ENCODE measurements around the gene DPH5. TPM values are rescaled to one million over a fixed set of nuclear protein-coding genes. Genes with fewer than 3 reads are reported as not detected.

Gene DPH5
- total RNA-seq, 3 donors from 2014 or later, result 15.4 to 23.1 (median 22.3) TPM

DNA sequence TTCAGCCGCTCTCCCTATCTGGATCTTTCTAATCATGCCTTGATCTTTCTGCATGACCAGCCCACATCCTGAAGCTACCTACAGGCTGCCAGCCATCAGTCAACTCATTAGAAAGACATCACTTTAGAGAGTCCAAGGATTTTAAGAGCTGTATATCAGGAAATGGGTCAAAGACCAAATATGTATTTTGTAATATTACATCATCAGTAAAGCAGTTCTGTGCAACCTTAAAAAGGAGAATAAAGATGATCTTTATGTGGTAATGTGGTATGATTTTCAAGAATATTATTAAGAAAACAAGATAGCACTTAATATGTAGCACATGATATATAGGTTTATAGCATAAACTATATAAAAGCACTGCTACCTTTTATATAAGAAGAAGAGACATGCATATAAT, 82.1 kb downstream of the DPH5 start:
- TF ChIP-seq, protein P1, sequence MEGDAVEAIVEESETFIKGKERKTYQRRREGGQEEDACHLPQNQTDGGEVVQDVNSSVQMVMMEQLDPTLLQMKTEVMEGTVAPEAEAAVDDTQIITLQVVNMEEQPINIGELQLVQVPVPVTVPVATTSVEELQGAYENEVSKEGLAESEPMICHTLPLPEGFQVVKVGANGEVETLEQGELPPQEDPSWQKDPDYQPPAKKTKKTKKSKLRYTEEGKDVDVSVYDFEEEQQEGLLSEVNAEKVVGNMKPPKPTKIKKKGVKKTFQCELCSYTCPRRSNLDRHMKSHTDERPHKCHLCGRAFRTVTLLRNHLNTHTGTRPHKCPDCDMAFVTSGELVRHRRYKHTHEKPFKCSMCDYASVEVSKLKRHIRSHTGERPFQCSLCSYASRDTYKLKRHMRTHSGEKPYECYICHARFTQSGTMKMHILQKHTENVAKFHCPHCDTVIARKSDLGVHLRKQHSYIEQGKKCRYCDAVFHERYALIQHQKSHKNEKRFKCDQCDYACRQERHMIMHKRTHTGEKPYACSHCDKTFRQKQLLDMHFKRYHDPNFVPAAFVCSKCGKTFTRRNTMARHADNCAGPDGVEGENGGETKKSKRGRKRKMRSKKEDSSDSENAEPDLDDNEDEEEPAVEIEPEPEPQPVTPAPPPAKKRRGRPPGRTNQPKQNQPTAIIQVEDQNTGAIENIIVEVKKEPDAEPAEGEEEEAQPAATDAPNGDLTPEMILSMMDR (IDR thresholded peaks at IDR 0.05), result no peak
- Histone ChIP-seq H3K9me3 (no peaks in the 10 kb centered on the region), H3K4me1 (ENCODE audit: low read depth) (peaks cover under 1% of the 10 kb centered on the region), H3K36me3 (ENCODE audit: low read depth) (no peaks in the 10 kb centered on the region), H3K4me3 (no peak overlapping the region)
- ATAC-seq (no peak), DNase-seq (no peak)
- intact Hi-C loops (cut with DNase I, micrococcal nuclease), result no loop called here

DNA sequence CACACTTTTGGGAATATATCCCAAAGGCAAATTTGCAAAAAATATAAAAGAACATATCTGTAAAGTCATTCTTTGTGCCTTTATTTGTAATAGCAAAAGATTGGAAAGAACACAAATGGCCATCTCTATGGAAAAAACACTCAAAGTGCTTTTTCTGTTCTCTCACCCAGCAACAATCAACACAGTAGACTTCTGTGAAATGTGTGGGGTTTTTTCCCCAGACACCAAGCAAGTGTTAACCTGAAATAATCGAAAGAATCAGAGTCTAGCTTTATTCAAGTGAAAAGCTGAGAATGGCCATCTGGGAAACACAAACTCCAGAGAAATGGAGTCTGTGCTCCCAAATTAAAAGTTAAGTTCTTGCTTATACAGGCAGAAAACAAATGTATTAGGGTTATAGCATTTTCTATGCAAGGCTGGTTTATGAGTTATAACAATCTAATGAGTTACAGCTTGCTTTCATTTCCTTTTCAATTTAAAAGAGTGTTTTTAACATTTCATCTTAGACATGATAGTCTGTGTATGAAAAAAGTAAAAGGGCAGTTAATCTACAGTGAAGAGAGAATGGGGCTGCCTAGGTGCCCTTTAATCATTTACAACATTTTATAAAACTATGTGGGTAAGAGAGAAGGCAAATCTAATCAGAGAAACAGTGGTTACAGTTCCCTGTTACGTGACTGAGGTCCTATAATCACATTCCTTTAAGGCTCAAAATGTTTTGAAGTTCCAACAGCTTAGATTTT, 83.1 kb downstream of the DPH5 start:
- Histone ChIP-seq H3K4me1 (ENCODE audit: low read depth) (no peaks in the 10 kb centered on the region), H3K4me3 (no peak overlapping the region), H3K36me3 (ENCODE audit: low read depth) (no peaks in the 10 kb centered on the region), H3K9me3 (no peaks in the 10 kb centered on the region)
- DNase-seq (no peak), ATAC-seq (no peak)
- intact Hi-C loops (cut with DNase I, micrococcal nuclease), result no loop called here
- TF ChIP-seq, protein P1 (IDR thresholded peaks at IDR 0.05), result no peak

DNA sequence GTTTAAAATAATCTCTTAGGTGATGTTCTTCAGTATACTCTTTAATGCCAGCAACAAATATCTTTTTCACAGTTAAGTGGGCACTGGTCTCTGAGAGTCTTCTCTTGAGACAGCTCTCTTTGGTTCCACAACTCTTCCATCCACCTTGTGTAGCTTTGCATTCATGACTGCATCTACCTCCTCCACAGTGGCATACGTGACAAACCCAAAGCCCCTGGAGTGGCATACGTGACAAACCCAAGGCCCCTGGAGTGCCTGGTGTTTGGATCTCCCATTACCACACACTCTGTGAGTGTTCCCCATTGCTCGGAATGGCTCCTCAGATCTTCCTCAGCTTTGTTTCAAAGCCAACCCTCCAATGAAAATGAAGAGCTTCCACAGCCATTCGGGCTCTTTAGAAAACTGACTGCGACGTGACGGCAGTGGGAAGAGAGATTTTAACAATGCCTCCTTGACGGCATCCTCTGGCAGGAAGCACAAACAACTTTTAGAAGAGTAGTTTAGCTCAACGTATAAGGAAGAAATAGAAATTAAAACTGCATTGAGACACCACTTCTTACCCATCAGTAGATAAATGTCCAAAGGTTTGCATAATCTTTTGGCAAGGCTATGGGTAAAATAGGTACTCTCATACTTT, 83.9 kb downstream of the DPH5 start:
- DNase-seq (no peak), ATAC-seq (no peak)
- Histone ChIP-seq H3K4me1 (ENCODE audit: low read depth) (no peaks in the 10 kb centered on the region), H3K4me3 (no peak overlapping the region), H3K36me3 (ENCODE audit: low read depth) (no peaks in the 10 kb centered on the region), H3K9me3 (no peaks in the 10 kb centered on the region)
- TF ChIP-seq, protein P1 (IDR thresholded peaks at IDR 0.05), result no peak
- intact Hi-C loops (cut with DNase I, micrococcal nuclease), result no loop called here

DNA sequence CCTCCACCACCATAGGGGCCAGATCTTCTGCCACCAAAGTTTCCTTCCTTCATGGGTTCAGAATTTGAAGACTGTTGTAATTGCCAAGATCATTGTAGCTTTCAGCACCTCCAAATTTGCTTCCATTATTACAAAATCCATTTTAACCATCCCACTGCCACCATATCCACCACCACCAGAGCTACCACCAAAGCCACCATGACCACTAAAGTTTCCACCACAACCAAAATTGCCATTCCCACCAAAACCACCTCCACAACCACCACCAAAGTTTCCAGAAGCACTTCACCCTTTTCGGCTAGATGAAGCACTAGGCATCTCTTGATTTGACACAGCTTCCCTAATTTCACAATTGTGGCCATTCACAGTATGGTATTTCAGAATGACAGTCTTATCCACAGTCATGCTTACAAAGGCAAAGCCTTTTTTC, 84.5 kb downstream of the DPH5 start:
- Histone ChIP-seq H3K36me3 (ENCODE audit: low read depth) (no peaks in the 10 kb centered on the region), H3K4me3 (no peak overlapping the region), H3K9me3 (no peaks in the 10 kb centered on the region), H3K4me1 (ENCODE audit: low read depth) (no peaks in the 10 kb centered on the region)
- TF ChIP-seq, protein P1 (IDR thresholded peaks at IDR 0.05), result no peak
- intact Hi-C loops (cut with DNase I, micrococcal nuclease), result no loop called here
- ATAC-seq (no peak), DNase-seq (no peak)

Other genes with a start within 250 kb of the DPH5 start
- 10 to 100 TPM in 1 of 3 donors, 1 to 10 TPM in 2; 4.7 to 13.4 (median 4.8) TPM for gene EXTL2, start 130.9 kb downstream of the DPH5 start, total RNA-seq
- gene SLC30A7, start 129.7 kb downstream of the DPH5 start, total RNA-seq, result 10 to 100 TPM; 27.3 to 37.0 (median 35.7) TPM
- 10 to 100 TPM in 2 of 3 donors, 1 to 10 TPM in 1; 4.8 to 14.9 (median 12.3) TPM for gene S1PR1, start 211.2 kb upstream of the DPH5 start, total RNA-seq

All from mucosa of descending colon (tissue), 3 donors.